Stimulated activated CD4-positive, alpha-beta T cell treated with anti-CD3 and anti-CD28 coated beads, Interleukin-2, amount 100 ng/mL, for 48 hours (primary cell): ENCODE measurements around the gene HADH.
"Not testable (repeated sequence)": the region's sequence is repeated elsewhere in the genome, so short reads cannot be mapped to it uniquely, and the experiment has no call there.

Experiments used
- DNase-seq, 2 donors: peaks; one replicate each; pipeline ENCODE4 v3.0.0-alpha.2; 2020

Gene HADH

GRCh38 chr4:108031427-108032083 is 41.9 kb downstream of the HADH start:
- peak in 1 of 2 donors; percentile 43 for DNase-seq

- DNase-seq = no peak
Measured at GRCh38 chr4:108033348-108033747, 43.7 kb downstream of the HADH start.

DNA sequence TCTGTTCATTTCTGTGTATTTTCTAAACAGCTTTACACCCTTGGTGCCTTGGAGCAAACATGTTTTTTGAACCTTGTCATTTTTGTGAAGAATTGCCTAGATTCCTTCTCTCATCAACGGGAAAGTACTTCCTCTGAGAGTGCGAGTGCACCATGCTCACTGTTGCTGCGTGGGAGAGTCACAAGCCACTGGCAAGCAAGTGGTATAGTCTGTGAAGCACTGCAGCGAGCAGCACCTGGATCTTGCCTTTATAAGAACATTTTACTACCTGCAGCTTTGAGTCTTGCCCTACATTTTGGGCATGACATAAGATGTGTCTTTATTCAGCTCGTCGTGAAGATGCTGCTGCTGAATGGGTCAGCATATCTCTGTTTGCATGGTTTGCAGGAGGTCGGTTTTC is 44.9 kb downstream of the HADH start:
- no peak for DNase-seq

DNA sequence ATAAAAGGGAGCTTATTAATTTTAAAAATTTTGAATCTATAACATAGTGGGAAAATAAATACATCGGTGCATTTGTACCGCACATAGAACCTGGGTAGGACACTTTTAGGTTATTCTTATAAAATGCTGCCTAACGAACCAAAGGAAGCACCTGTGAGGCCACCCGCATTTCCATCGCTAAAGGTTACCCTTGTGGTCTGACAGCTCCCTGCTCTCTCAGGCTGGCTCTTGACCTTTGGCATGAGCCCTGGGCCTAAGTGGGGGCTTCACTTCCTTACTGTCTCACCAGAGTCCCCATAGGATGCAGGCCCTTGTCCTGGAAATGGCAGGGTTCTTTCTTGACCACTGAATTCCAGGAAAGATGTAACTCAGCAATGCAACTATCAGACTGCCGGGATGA is 46.0 kb downstream of the HADH start:
- no peak for DNase-seq

GRCh38 chr4:108036213-108036612 is 46.5 kb downstream of the HADH start:
- peak; percentile 40 to 46 for DNase-seq

DNA sequence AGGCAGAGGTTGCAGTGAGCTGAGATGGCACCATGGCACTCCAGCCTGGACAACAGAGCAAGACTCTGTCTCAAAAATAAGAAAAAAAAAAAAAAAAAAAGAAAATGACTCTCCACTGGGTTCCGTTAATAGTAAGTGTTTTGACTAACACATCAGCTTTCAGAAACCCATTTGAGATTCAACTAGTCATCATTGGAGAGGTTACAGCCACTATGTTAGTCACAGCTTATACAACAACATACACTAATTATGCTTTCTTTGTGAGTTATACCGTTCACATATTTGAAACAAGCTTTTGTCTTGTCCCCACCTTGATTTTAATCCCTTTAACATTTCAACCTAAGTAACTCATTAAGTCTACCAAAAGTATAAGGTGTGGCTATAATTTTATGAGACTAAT is 48.2 kb downstream of the HADH start:
- DNase-seq = no peak

DNA sequence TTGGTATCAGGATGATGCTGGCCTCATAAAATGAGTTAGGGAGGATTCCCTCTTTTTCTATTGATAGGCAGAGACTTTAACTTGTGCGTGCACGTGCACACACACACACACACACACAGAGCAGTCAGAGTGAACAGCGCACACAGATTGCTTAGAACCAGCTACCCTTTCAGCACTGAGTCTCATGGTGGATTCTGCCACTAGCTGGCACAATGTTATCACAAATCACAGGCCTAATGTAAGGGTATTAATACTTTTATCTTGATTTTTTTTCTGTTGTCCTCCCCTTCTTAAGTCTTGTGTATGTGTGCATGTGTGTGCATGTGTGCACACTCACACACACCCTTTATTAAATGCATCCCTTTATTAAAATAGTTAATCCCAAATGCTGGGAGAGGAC is 53.2 kb downstream of the HADH start:
- no peak for DNase-seq

GRCh38 chr4:108043526-108043925 is 53.8 kb downstream of the HADH start:
- no peak for DNase-seq

DNA sequence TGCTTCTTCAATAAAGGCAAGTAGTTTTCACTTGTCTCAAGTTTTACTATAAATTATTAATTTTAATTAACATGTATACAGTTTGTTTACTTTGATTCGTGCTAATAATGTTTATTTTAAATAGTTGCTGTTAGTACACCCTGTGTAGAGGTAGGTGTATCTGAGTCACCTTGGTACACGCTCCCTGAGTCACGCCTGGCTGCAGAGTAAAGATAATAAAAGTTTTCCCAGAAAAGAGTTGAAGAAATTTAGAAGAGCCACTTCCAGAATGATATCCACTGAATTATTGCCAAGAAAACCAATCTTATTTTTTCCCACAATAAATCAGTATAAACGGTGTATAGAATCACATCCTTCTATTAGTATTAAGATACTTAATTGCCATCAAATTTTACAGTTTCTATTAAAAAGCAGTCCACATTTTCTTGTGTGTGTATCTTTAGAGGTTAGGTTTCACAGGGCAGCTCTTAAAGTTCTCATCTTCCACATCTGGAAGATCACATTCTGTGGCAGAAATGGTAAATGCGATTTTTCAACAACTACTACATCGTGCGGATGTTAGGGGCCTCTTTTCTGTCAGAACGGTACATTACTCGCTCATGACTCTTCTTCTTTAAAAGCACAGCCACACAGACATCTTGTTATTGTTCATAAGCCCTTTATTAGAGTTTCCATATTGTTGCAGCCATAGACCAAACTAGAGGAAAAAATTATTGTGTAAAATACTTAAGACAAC is 55.4 kb downstream of the HADH start:
- DNase-seq = no peak

DNA sequence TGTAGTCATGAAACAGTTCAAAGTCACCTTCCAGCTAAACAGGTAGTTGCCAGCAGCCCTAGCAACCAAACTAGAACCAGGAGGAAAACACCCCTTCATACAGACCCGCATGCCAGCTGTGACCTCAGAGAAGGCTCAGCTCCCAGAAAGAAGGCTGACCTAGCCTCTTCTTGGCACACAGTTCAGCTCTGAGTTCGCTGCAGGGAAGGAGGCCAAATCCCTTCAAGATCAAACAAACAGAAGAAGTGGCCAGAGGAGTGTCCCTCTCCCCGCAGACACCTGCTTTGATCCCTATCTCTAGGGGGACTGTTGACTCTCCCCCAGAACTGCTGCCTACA is 56.0 kb downstream of the HADH start:
- DNase-seq = no peak

DNA sequence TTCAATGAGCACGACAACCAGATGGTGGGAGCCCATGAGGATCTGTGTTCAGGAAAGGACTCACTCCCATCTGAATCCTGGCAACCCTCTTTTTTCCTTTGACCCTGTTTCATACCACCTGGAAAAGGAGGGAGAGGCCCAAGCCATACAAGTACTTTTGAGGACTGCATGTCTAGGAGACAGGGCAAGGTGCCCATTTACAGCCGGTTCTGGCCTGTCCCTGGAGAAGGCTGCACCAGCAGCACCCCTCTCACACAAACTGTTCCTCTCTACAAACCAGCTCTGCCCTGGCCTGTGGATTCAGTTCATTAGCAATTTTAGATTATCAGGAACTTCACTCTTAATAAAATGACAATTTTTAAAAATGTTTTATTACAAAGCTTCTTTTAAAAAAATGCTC is 57.5 kb downstream of the HADH start:
- no peak for DNase-seq

- DNase-seq = no peak
Measured at GRCh38 chr4:108048157-108048556, 58.5 kb downstream of the HADH start.

DNA sequence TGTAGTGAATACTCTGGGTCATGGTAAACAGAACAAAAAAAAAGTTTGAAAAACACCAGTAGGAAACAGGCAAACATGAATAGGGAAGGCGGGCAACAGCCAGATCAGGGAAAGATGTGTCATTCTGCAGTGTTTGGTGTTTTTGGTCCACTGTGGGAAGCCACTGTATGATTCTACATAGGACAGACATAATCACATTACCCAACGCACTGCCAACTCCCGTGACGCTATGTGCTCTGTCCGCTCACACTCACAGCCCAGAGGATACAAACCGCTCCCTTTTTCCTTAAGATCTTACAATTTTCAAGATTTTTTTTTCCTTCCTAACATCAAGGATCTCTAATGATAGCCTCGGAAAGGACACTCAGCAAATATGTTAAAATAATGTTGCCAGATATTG is 59.3 kb downstream of the HADH start:
- DNase-seq = no peak

DNA sequence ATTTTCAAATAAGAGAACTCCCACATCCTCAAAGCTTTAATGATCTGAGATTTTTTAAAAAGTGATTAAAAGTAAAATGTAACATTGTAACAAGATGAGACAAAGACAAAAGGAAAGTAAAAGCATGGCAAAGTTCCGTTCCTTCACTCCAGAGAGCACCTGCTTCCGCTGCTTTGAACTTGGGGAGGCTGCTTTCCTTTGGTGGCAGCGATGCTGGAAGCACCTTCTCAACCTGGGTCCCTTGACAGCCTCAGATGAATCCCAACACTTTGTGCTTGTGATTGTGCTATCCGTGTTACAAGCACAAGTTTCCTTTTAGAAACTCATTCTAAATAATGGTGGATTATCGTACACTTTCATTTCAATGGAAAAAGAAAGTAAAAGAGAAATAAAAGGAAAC is 59.7 kb downstream of the HADH start:
- DNase-seq = no peak

- not testable (repeated sequence) for DNase-seq
Measured at GRCh38 chr4:108050166-108051111, 60.8 kb downstream of the HADH start.

DNA sequence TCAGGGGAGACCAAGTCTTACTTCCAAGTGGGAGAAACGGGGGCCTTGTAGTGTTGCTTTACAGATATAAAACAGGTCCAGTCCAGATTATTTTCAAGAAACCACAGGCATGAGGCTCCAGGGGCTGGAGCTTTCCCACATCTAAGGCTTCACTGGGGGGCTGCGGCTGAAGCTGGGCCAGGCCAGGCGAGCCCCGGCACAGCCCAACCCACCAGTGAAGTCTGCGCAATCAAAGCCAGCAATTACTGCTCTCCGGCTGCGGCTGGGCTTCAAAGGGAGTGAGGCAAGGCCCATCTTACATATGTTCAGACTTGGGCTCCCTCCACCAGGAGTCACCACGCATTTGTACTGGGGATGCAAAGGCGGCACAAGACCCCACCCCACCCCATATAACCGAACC is 61.7 kb downstream of the HADH start:
- no peak for DNase-seq

DNA sequence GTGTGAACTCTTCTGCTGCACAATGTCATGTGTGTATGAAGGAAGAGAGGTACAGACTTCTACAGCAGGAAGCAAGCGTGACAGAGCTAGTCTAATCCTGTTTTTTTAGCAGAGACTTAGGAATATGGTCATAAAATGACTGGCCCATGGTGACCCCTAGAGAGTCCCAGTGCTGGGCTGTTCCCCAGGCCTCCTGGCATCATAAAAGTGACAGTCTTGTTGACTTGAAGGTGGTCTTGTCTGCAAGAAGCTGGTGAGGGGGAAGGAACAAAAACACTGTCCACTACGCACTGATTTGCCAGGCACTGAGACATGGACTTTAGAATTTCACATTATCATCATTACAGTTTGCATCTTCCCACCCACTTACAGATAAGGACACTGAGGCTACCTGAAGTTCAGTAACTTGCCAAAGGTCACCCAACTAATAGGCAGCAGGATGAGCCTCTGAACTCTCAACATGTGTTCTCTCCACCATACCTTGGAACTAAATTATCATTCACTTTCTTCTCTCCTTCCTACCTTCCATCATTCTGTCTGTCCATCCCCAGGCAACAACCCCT is 63.0 kb downstream of the HADH start:
- DNase-seq = no peak

- DNase-seq = no peak
Measured at GRCh38 chr4:108053251-108053711, 63.6 kb downstream of the HADH start.

- DNase-seq = no peak
Measured at GRCh38 chr4:108054025-108054638, 64.4 kb downstream of the HADH start.

DNA sequence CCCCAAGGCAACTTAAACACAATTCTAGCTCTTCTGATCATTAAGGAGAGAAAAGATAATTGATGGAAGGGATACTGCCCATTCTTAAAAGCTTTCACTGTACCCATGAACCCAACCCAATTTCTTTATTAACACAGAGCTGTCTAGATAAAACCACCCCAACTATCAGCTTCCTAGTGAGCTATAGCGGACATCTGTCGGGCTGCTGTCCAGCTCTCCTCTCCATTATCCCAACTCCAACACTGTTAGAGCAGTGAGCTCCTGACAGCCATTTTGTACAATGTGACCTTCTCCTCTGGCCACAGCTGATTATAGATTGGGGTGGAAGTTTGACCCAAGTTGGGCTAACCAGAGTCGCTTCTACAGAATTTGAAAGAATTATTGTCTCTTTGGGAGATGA is 66.1 kb downstream of the HADH start:
- no peak for DNase-seq

- no peak for DNase-seq
Measured at GRCh38 chr4:108056418-108056817, 66.7 kb downstream of the HADH start.

DNA sequence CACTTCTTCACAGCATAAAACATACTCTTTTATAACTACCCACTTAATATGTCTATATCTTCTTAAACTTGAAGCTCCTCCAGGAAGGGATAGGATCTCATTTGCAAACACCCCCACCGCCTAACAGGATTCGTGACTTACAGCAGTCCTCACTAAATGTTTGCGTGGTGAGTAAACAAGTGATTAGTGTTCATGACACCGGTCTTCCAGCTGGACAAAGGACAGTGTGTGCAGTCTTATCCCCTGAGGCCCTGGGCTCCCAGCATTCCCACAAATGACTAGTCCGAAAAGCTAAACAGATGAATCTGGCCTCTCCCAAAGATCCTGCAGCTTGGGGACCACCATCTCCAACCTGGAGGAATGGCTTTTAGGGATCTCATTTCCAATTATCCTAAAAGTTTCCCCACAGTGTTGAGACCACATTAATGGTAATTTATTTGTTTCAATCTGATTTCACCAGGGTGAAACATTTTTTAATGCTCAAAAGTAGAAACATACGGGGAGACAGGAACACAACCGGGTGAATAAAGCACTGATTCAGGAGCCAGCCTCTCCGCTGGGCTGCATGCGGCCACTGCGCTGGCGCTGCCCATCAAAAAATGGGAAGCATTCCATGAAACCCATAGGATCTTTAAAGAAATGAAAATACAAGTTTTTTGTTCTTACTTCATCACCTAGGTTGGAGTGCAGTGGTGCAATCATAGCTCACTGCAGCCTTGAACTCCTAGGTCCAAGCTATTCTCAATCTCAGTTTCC is 69.2 kb downstream of the HADH start:
- DNase-seq = no peak
